CD14-positive monocyte (primary cell): Measurements from ENCODE around the gene GLP1R. TPM values are rescaled to one million over a fixed set of nuclear protein-coding genes. Genes with fewer than 3 reads are reported as not detected.

Experiments used
- DNase-seq, 3 donors: peaks; one replicate each; pipeline ENCODE4 v3.0.0-alpha.2; 2011 to 2022
- H2AFZ ChIP-seq: 2 replicates; pipeline ENCODE4 v1.6.0; 2012; ENCODE audit warnings: mild to moderate bottlenecking, low read depth, low read length, inconsistent platforms; ENCODE audit not compliant: insufficient read depth, poor library complexity, severe bottlenecking
- H3K27ac ChIP-seq, 2 donors: 1 replicate in 1 of 2; 2 replicates in 1 of 2; pipeline ENCODE4 v1.5.1; 2012 to 2013; ENCODE audit warnings: low read length in 2 of 2, control low read depth in 1 of 2, inconsistent platforms in 1 of 2, low read depth in 1 of 2, mild to moderate bottlenecking in 1 of 2
- H3K27me3 ChIP-seq, 2 donors: one replicate each; pipeline versions ENCODE4 v1.6.0 to v1.6.1; 2011 to 2013; ENCODE audit warnings: low read length in 2 of 2; ENCODE audit not compliant: control insufficient read depth in 2 of 2, insufficient read depth in 2 of 2
- H3K36me3 ChIP-seq, 2 donors: replicated peaks in 1 of 2; 1 replicate in 1 of 2; 2 replicates in 1 of 2; pipeline versions ENCODE4 v1.5.1 to v1.6.1; 2012 to 2013; ENCODE audit warnings: low read length in 2 of 2, control low read depth in 1 of 2, inconsistent platforms in 1 of 2, mild to moderate bottlenecking in 1 of 2; ENCODE audit not compliant: insufficient read depth in 2 of 2, control insufficient read depth in 1 of 2
- H3K4me1 ChIP-seq, 2 donors: 1 replicate in 1 of 2; 2 replicates in 1 of 2; pipeline versions ENCODE4 v1.5.1 to v1.6.1; 2012 to 2013; ENCODE audit warnings: low read length in 2 of 2, control low read depth in 1 of 2, inconsistent platforms in 1 of 2, mild to moderate bottlenecking in 1 of 2, moderate library complexity in 1 of 2; ENCODE audit not compliant: insufficient read depth in 2 of 2, control insufficient read depth in 1 of 2
- H3K4me2 ChIP-seq: replicated peaks from 2 replicates; pipeline ENCODE3; 2012; ENCODE audit warnings: low read length, moderate library complexity, mild to moderate bottlenecking; ENCODE audit not compliant: poor library complexity, severe bottlenecking; ENCODE audit errors: extremely low read depth
- H3K4me3 ChIP-seq, 3 experiments: fragments of 200-600 bp in 1 of 3; sonication (generic) in 1 of 3; replicated peaks in 1 of 3; 1 replicate in 2 of 3; 2 replicates in 1 of 3; pipeline ENCODE4 v1.5.1; 2011 to 2013; ENCODE audit warnings: low read length in 3 of 3, mild to moderate bottlenecking in 3 of 3, control low read depth in 2 of 3, low read depth in 2 of 3, inconsistent platforms in 1 of 3, moderate library complexity in 1 of 3
- H3K79me2 ChIP-seq: 2 replicates; pipeline ENCODE4 v1.6.0; 2012; ENCODE audit warnings: mild to moderate bottlenecking, control low read depth, inconsistent platforms, low read length, moderate library complexity; ENCODE audit not compliant: insufficient read depth
- H3K9ac ChIP-seq: 2 replicates; pipeline ENCODE4 v1.6.0; 2017; ENCODE audit warnings: low read length, mild to moderate bottlenecking; ENCODE audit not compliant: insufficient read depth, poor library complexity, severe bottlenecking
- H3K9me3 ChIP-seq, 2 donors: replicated peaks in 1 of 2; 1 replicate in 1 of 2; 2 replicates in 1 of 2; pipeline versions ENCODE4 v1.5.1 to v1.6.1; 2012 to 2013; ENCODE audit warnings: low read length in 2 of 2, control low read depth in 1 of 2; ENCODE audit not compliant: control insufficient read depth in 1 of 2, insufficient read depth in 1 of 2
- H4K20me1 ChIP-seq: 2 replicates; pipeline ENCODE4 v1.6.0; 2012; ENCODE audit warnings: mild to moderate bottlenecking, low read length, control low read depth, moderate library complexity; ENCODE audit not compliant: insufficient read depth
- H3K27ac Mint-ChIP-seq, 7 donors: one replicate each; pipeline ENCODE4 v1.8.0; 2020; ENCODE audit warnings: mild to moderate bottlenecking in 7 of 7, mixed read lengths in 7 of 7, moderate library complexity in 6 of 7, inconsistent platforms in 2 of 7
- H3K27me3 Mint-ChIP-seq, 3 donors: one replicate each; pipeline ENCODE4 v1.8.0; 2021 to 2022; ENCODE audit warnings: low read depth in 3 of 3, mild to moderate bottlenecking in 3 of 3, mixed read lengths in 3 of 3, moderate library complexity in 3 of 3, inconsistent platforms in 1 of 3
- H3K36me3 Mint-ChIP-seq, 2 donors: one replicate each; pipeline ENCODE4 v1.8.0; 2020; ENCODE audit warnings: mixed read lengths in 2 of 2, inconsistent platforms in 1 of 2, mild to moderate bottlenecking in 1 of 2
- H3K4me1 Mint-ChIP-seq: one replicate; pipeline ENCODE4 v1.8.0; 2020; ENCODE audit warnings: mild to moderate bottlenecking, mixed read lengths
- H3K4me3 Mint-ChIP-seq, 2 donors: one replicate each; pipeline ENCODE4 v1.8.0; 2020; ENCODE audit warnings: mild to moderate bottlenecking in 2 of 2, mixed read lengths in 2 of 2, moderate library complexity in 1 of 2
- H3K9me3 Mint-ChIP-seq, 7 donors: one replicate each; pipeline ENCODE4 v1.8.0; 2020 to 2022; ENCODE audit warnings: mixed read lengths in 7 of 7, mild to moderate bottlenecking in 6 of 7, moderate library complexity in 6 of 7, inconsistent platforms in 2 of 7
- CTCF ChIP-seq: fragments of 200-600 bp; IDR thresholded peaks from one replicate; pipeline ENCODE4 v1.8.0; 2022; ENCODE audit warnings: antibody characterized with exemption, mild to moderate bottlenecking
- WGBS: methylation state at CpG from one replicate; pipeline ENCODE4 v1.1.5; 2013; ENCODE audit warnings: missing lambda C conversion rate; ENCODE audit not compliant: insufficient coverage; 5-methylcytosine and 5-hydroxymethylcytosine counted together
- intact Hi-C, 2 donors: fragments of 100-400 bp; cut with micrococcal nuclease; formaldehyde crosslinking; loops; one replicate each; pipeline versions ENCODE4 v1.15.0 to v1.15.1; 2023
- polyA plus RNA-seq, 3 donors: library from polyadenylated mRNA; depleted of rRNA in 1 of 3; unstranded in 2 of 3; stranded (reverse) in 1 of 3; fragments of 300-500 nt in 2 of 3; fragments of >200 nt in 1 of 3; fragmentation: Illumina TruSeq in 2 of 3; gene quantifications; 1 replicate in 2 of 3; 2 replicates in 1 of 3; pipeline ENCODE4 v1.2.3, GENCODE V29; 2012 to 2021

The GLP1R gene
- polyA plus RNA-seq, 3 donors: not detected

- Mint-ChIP-seq H3K36me3 (no peaks in the 10 kb centered on the region), H3K27me3 (peaks cover 16 to 44% (median 19%) of the 10 kb centered on the region in 3 donors), H3K27ac (no peak overlapping the region), H3K4me1 (peaks cover 2% of the 10 kb centered on the region), H3K4me3 (no peak overlapping the region), H3K9me3 (no peaks in the 10 kb centered on the region)
- H3K9me3 ChIP-seq: no peaks in the 10 kb centered on the region
- no peak overlapping the region for H3K4me2 ChIP-seq
- H4K20me1 ChIP-seq: no peaks in the 10 kb centered on the region
- no peak overlapping the region for H3K9ac ChIP-seq
- no peak overlapping the region for H3K27ac ChIP-seq
- peaks cover 4 to 9% of the 10 kb centered on the region in 2 donors for H3K27me3 ChIP-seq
- no peak for DNase-seq
- no peak overlapping the region for H2AFZ ChIP-seq
- intact Hi-C loops: no loop called here
- no peaks in the 10 kb centered on the region for H3K79me2 ChIP-seq
- no peak overlapping the region for H3K4me3 ChIP-seq
- H3K36me3 ChIP-seq: no peaks in the 10 kb centered on the region
- H3K4me1 ChIP-seq: no peaks in the 10 kb centered on the region
- TF ChIP-seq CTCF: no peak
- WGBS: no CpG with 5 or more reads among the region's 5 CpGs
Measured at GRCh38 chr6:39085129-39085797, 36.7 kb downstream of the GLP1R start.

- Histone ChIP-seq H3K27me3 (peaks cover 11 to 18% of the 10 kb centered on the region in 2 donors), H3K4me1 (no peaks in the 10 kb centered on the region), H2AFZ (no peak overlapping the region), H3K4me2 (no peak overlapping the region), H4K20me1 (no peaks in the 10 kb centered on the region), H3K27ac (no peak overlapping the region), H3K4me3 (no peak overlapping the region), H3K9ac (no peak overlapping the region), H3K9me3 (no peaks in the 10 kb centered on the region), H3K36me3 (no peaks in the 10 kb centered on the region), H3K79me2 (no peaks in the 10 kb centered on the region)
- no peaks in the 10 kb centered on the region for H3K9me3 Mint-ChIP-seq
- H3K36me3 Mint-ChIP-seq: peaks cover 0 to 2% of the 10 kb centered on the region in 2 donors
- H3K4me3 Mint-ChIP-seq: no peak overlapping the region
- H3K4me1 Mint-ChIP-seq: peaks cover 2% of the 10 kb centered on the region
- DNase-seq: no peak
- TF ChIP-seq CTCF: no peak
- H3K27ac Mint-ChIP-seq: no peak overlapping the region
- intact Hi-C loops: no loop called here
- H3K27me3 Mint-ChIP-seq: peaks cover 20 to 53% (median 25%) of the 10 kb centered on the region in 3 donors
- 40% methylated on average over 1 of the region's 7 CpGs for WGBS
Measured at GRCh38 chr6:39086294-39086693, 37.7 kb downstream of the GLP1R start.
